Dedifferentiated amniotic fluid mesenchymal stem cell (primary cell): ENCODE measurements around the gene FST.

Source experiments
- DNase-seq: peaks from one replicate; pipeline ENCODE4 v3.0.0-alpha.2; 2016; ENCODE audit errors: extremely low spot score

FST gene

GRCh38 chr5:53520813-53521212 lies 40.4 kb downstream of the FST start:
- DNase-seq, result no peak
